Esophagus muscularis mucosa (tissue), 3 donors: ENCODE data around the gene GALNT18.

Experiments
- CTCF ChIP-seq, 3 experiments: fragments of 200-600 bp in 2 of 3; fragments of 450-650 bp in 1 of 3; sonication (generic) in 2 of 3; IDR thresholded peaks; one replicate each; pipeline ENCODE4 v1.5.1; 2017 to 2019; ENCODE audit warnings: antibody characterized with exemption in 3 of 3, mild to moderate bottlenecking in 2 of 3, moderate library complexity in 1 of 3
- POLR2A ChIP-seq: fragments of 450-650 bp; IDR thresholded peaks from one replicate; pipeline ENCODE4 v1.6.1; 2017; ENCODE audit warnings: antibody characterized with exemption, moderate library complexity, mild to moderate bottlenecking, low read depth

- TF ChIP-seq CTCF (IDR thresholded peaks at IDR 0.05) (no peak), POLR2A (no peak)
Measured at GRCh38 chr11:11366793-11367192, 255.0 kb downstream of the GALNT18 start.
